Fibroblast of the aortic adventitia (primary cell): Measurements from ENCODE around the gene CRACR2A. TPM values are rescaled to one million over a fixed set of nuclear protein-coding genes. Genes with fewer than 3 reads are reported as not detected.

Experiments used
- DNase-seq: peaks from one replicate; pipeline ENCODE4 v3.0.0-alpha.2; 2010; ENCODE audit warnings: low read depth
- H3K4me3 ChIP-seq: 2 replicates; pipeline ENCODE4 v1.5.1; 2011; ENCODE audit warnings: low read depth, mild to moderate bottlenecking, control low read depth, low read length, moderate library complexity
- CTCF ChIP-seq: IDR thresholded peaks from 2 replicates; pipeline ENCODE4 v1.5.1; 2011; ENCODE audit warnings: mild to moderate bottlenecking, low read length, control low read depth, inconsistent platforms; ENCODE audit not compliant: insufficient read depth
- total RNA-seq: library from RNA; depleted of rRNA; stranded (reverse); fragments of >200 nt; gene quantifications from 2 replicates; pipeline ENCODE4 v1.2.3, GENCODE V29; 2012; ENCODE audit warnings: low replicate concordance

CRACR2A gene
- total RNA-seq, 1 donor, result 4.8 TPM

GRCh38 chr12:3705354-3705675 lies 47.6 kb downstream of the CRACR2A start:
- DNase-seq, result no peak
- no peak for TF ChIP-seq CTCF
- H3K4me3 ChIP-seq, result no peak overlapping the region

GRCh38 chr12:3704512-3705353 lies 48.2 kb downstream of the CRACR2A start:
- TF ChIP-seq CTCF, result no peak
- peak overlapping the region; percentile 31 for H3K4me3 ChIP-seq
- DNase-seq, result peak; percentile 70

GRCh38 chr12:3700861-3701260 lies 52.0 kb downstream of the CRACR2A start:
- peak; percentile 61 for DNase-seq
- no peak overlapping the region for H3K4me3 ChIP-seq
- TF ChIP-seq CTCF, result no peak

GRCh38 chr12:3698218-3698974 lies 54.5 kb downstream of the CRACR2A start:
- DNase-seq, result peak; percentile 94
- no peak overlapping the region for H3K4me3 ChIP-seq
- no peak for TF ChIP-seq CTCF

GRCh38 chr12:3697311-3697870 lies 55.5 kb downstream of the CRACR2A start:
- H3K4me3 ChIP-seq, result no peak overlapping the region
- no peak for DNase-seq
- no peak for TF ChIP-seq CTCF

- H3K4me3 ChIP-seq, result no peak overlapping the region
- no peak for DNase-seq
- no peak for TF ChIP-seq CTCF
Observed at GRCh38 chr12:3694673-3695072, 58.2 kb downstream of the CRACR2A start.
